DMS153 treated with DMSO at 0.1 percent for 48 hours (cell line): Measurements from ENCODE around the gene PABPC1L.

Experiments
- DNase-seq: peaks from one replicate; lab custom pipeline; 2025; ENCODE audit not compliant: unreplicated experiment; lab: John Stamatoyannopoulos, UW

The PABPC1L gene

DNA sequence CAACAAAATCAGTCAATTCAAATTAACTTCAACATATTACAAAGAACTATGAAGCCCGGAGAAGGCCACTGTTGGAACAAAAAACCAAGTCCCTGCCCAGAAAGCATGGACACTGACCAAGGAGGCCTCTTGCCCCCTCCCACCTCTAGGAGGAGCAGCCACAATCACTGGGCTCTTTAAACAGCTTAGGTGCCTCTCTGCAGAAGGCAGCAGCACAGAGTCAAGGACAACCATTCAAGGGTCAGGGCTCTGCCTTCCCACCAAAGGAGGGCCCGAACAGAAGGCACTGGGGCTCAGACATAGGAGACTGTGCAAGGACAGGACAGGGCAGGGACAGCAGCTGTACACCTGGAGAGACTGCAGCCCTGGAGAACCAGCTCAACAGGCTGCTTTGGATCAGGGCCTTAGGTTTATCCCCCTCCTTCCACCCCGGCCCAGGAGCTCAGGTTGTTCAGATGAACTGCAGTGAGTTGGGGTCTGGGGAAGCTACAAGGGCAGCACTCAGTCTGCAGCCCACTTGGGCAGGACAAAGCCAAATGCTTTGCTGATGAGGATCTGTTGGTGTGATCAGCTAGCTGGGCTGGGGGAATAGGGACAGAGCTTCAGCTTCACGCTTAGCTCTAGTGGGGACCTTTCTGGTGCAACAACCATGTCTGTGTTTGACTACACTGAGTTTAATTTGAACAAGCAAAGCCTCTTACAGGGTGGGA, 32.6 kb downstream of the PABPC1L start:
- DNase-seq: no peak

DNA sequence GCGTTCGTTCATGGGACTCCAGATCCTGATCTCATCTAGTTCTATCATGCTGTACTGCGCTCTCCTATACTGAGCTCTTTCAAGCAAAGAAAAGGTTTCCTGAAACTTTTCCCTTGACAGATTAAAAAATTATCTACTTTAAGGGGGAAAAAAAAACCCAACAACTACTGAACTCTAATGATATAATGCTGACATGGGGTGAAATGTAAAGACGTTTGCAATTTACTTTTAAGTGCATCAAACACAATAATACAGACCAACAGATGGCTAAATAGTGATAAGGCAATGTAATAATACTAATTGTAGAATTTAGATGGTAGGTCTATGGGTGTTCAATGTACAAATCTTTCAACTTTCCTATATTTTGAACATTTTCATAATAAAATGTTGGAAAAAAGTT, 34.0 kb downstream of the PABPC1L start:
- DNase-seq: no peak

DNA sequence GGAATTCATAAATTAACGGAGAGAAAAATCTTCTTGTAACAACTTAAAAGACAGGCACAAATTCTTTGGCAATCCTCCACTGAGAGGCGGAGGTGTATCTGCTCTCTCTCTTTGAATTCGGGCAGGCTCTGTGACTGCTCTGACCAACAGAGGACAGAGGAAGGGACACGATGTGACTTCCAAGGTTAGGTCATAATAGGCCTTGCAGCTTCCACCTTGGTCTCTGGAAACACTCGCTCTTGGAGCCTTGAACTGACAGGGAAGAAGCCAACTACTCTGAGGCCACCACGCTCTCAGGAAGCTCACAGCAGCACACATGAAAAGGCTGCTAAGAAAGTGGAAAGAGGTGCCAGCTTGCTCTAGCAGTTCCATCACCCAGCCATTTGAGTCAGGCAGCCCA, 35.4 kb downstream of the PABPC1L start:
- DNase-seq: no peak

DNA sequence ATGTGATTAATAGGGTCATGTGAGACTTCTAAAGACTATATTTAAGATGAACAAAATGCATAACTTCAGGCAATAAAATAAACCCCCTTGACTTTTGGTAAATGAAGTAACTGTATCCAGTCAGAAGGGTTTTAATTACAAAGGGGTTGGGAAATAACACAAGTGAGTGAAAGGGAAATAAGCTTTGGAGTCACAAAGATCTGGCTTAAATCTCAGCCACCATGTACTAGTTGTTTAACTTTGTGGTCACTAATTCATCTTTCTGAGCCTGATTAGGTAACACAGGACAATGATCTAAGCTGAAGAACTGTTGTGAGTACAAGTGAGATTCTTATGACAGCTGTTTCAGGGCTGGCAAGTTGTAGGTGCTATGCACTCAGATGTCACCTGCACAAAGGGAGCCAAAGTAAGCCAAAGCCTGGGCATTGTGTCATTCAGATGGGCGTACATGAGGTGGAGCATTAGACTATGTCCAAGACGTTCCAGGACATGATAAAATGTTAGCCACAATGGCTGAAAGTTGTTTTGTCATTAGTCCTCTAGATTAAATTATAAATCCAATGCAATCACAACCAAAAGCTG, 36.5 kb downstream of the PABPC1L start:
- no peak for DNase-seq

DNA sequence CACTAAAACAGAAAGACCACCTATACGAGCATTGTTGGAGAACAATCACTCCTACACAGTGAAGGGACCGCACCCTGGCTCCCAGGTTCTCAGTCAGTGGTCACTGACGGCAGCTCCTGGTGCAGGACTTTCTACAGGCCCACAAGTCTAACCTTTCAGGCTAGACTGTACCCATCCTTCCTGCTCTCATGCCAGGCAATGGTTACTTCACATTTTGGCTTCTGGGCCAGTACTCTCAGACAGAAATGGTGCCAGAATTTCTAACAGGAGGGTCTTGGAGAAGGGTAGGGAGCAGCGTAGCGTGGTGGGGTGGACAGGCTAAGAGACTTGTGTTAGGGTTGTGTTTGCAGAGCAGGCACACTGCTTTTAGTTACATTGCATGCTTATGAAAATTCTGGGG, 38.2 kb downstream of the PABPC1L start:
- no peak for DNase-seq

DNA sequence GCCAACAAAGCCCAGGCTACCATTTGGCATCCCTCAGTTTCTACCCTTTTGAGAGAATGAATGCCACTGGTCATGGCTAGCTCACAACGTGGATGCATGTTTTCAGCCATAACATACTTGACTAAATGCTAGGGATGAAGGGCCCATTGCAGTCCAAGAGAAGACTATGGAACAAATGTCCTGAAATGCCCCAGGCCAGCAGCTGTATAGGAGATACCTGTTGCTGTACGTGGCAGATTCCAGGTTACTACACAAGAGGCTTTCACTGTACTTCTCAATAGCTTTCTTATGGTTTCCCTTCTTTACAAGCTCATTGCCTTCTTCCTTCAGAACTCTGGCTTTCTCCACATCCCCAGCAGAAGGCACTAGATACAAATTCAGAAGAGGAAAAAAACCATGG, 38.7 kb downstream of the PABPC1L start:
- no peak for DNase-seq

DNA sequence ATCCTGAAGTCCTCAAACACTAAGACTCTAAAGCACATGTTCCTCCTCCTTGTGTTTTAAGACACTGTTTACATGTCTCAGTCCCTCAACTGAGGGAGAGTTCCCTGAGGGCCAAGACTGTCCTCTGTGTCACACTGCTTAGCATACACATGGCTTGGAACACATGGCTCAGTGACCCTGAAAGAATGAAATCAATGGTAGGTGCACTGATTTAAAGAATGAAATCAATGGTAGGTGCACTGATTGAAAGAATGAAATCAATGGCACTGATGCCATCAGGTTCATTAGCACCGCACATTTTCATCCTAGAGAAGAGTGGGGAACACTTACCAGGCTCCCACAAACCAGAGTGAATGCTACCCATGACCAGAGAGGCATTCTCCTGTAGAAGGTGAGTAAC, 40.5 kb downstream of the PABPC1L start:
- DNase-seq: no peak

DNA sequence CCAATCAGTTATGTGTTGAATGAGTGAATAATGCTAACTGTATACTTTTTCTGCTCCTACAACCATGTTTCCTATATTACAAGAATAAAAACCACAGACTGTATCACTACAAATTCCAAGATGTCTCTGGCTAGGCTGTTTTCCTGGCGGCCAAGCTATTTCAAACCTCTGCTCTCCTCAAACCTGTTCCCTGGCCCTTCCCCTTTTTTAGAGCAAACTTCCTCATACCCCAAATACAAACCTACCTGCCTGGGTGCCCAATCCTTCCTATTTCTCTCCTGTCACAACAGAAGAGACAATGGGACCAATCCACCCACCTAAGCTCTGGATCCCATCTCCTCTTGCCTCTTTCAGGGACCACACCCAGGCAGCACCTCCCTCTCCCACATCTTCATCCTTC, 42.9 kb downstream of the PABPC1L start:
- DNase-seq: no peak

DNA sequence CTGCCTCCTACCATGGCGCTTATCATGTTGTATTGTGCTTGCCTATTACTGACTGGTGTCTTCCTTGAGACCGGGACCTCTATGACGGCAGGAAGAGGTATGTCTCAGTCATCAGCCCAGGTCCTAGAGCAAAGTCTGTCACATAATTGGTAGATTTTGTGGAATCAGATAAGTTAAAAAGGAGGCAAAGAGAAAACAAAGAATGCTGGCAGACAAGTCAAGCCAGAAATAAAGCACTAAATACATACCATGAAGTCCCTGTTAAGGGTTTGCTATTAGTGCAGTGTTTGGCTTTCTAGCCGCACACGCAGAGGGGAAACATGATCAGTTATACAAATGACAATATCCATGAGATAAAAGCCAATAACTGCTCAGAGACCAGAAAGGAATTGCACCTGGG, 44.4 kb downstream of the PABPC1L start:
- no peak for DNase-seq

DNA sequence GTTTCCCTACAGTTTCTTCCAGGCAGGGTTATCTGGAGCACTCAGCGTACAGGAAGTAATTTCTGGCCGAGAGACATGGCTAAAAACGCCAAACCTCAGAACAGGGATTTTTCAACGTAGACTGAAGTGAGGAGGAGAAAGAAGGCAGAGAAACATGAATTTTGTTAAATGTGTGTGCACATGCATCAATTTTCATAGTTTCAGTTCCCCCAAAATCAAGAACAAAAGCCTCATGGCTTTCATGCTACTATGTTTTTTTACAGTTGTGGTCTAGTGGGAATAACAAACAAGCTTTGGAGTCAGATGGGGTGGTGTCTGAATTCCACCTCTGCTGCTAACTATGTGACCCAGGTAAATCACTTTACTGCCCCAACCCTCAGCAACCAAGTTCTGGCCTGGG, 45.4 kb downstream of the PABPC1L start:
- no peak for DNase-seq

DNA sequence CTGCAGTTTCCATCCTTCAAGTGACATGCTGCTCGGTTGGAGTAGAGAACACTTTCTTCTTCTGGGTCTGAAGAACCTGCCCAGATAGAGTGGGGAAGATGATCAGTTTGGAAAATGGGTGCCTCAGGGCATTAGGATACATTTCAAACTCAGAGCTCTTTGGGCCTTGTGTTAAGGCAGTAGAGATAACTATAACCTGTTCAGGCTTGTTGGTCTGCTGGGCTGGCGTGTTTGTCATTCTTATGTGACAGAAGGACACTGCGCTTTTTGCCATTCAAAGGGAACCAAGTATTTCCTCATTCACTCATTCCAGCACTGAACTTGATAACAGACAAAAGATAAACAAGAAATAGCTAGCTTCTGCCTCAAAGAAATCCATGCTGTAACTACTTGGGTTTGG, 46.5 kb downstream of the PABPC1L start:
- DNase-seq: no peak

DNA sequence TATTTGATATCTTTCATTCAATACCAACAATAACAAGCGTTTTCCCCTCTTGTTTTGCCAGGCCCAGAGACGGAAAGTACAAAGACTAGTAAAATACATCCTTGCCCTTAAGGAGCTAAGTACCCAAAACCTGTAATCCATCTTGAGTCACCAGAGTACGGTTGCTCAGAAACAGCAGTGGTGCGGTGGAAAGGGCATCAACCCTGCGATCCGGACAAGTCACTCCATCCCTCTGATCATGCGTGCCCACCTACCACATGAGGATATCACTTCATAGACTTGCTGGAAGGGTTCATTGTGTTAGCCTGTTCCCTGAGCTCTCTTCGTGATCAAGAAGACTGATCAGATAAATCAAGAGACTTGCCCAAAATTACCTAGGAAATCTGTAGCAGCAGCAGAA, 48.4 kb downstream of the PABPC1L start:
- DNase-seq: no peak

DNA sequence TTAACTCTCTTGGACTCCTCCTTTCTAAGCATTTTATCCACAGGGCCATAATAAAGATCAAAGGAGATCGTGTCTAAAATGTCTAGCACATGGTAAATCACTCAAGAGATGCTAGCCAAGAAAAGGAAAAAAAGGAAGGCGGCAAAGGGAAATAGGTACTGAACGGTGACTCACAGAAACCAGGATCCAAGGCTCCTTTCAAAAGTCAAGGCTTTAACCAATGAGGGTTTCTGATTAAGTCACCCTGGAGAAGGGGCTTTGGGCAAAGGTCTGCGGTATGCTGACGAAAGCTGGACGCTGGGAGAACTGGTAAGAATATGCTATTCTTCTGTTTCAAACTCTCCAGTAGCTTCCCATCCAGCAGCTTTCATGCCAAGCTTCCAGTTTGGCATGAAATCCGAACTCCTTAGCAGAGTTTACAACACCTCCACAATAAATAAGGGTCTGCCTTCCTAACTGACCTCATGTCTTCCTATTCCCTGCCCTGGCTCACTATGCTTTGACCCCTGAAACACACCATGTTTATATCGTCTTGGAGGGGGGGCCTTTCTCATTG, 49.3 kb downstream of the PABPC1L start:
- DNase-seq: no peak

DNA sequence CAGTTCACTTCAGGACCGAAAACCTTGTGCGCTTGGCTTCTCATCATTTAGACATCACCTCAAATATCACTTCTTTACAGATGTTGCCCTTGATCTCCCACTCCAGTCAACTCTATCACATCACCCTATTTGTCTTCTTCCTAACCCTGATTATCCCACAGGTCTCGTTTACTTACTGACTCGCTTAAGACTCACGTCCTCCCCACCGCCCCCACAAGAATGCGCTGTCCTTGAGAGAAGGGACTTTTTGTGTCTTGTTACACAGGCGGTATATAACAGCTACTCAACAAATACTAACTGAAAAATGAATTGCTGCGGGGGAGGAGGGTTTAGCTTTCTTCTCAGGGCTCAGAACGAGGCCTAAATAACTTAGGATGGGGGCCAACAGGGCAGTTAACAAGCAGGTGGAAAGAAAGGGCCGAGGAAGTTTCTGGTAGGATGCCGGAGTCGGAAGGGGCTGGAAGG, 49.8 kb downstream of the PABPC1L start:
- no peak for DNase-seq

DNA sequence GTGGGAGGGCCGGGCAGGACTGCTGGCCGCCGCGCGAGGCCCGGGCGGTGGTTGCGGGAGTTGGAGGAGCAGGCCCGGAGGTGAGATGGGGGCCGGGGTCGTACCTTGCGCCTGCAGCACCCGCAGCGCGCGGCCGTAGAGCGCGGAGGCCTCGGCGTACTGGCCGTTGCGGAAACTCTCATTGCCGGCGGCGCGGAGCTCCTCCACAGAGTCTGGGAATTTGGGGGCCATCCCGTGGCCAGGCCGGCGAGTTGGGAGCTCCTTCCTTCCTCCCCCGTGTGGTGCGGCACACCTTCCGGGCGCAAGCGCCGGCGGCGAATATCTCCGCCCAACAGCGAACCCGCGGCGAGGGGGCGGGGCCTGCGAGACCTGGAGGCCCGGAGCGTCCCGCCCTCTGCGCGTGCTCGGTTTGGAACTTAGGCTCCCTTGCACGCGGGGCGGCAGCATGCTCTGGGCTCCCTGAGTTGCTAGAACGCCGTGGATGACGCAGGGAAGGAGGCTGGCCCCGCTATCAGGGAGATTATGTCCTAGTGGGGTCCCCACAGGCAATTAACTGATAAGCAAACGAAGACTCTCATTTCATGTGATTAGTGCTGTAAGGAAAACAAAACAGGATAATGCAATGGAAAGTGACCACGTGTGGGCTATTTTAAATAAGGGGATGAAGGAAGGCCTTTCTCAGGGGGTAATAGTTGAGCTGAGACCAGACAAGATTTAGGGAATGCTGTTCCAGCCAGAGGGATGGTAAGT, 50.4 kb downstream of the PABPC1L start, which contains the start of gene TOMM34:
Gene TOMM34, minus strand, starts transcription at position 295 of the 750 bp plus-strand sequence. Its CDS starts 64 bp downstream, at position 231.
- peak; percentile 86 for DNase-seq

DNA sequence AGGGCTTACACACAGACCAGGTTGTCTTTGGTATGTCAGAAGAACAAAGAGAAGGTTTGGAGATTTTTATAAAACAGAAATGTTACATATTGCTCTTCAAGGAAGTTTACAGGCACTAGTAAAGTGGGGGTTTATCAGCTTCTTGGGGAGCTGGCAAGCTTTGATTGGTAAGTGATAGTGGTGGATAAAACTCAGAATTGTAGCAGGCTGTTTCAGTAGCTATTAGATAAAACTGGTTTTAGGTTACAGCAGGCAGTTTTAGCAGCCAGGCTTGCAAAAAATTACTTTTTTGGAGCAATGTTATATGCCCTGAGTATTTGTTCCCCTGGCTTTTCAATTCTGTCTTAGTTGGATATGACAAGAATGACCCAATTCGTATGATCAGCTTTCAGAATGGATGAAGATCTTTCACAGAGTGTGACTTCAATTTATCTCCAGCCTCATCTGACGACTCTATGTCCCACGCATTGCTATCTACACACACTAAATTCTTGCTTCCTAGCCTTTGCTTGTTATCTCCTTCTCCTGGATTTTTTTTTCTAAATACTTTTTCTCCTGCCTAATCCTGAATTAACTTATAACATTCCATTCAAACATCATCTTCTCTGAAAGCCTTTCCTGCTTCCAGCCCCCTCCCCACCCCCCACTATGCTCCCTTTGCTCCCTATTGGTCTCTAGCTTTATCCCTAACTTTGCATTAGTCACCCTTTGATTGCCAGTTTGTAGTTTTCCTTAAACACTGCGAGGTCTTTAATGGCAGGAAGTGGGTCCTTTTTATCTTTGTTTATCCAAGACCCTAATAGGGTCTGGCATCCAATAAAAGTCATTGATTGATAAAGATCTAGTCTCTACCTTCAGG, 51.4 kb downstream of the PABPC1L start:
- DNase-seq: no peak

DNA sequence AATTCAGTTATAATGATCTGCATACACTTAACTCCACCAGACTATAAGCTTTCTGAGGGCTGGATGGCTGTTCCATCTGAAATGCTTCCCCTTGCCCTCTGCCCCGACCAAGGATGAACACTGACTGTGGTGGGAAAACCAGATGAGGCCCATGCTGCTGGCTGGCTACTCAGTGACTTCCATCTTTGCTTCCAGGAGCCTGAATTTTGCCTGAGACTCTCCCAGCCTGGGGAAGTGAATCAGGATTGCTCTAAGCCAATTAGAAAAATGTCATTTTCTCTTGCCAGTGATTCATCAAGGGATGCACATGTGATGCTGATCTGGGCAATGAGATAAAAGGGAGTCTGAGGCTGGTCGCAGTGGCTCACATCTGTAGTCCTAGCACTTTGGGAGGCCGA, 52.0 kb downstream of the PABPC1L start:
- DNase-seq: no peak

DNA sequence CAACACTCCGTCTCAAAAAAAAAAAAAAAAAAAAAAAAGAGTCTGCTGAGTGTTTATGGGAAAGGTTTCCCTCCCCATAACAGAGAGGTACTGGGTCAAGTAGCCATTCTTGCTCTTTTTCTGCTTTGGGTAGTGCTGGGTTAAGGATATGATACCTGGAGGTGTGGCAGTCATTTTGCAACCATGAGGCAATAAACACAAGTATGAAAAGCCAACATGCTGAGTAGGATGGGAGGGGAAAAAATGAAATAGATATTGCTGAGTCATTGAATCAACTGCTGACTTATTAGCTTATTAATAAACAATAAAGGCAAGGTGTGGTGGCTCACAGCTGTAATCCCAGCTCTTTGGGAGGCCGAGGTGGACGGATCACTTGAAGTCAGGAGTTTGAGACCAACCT, 52.6 kb downstream of the PABPC1L start:
- DNase-seq: no peak

DNA sequence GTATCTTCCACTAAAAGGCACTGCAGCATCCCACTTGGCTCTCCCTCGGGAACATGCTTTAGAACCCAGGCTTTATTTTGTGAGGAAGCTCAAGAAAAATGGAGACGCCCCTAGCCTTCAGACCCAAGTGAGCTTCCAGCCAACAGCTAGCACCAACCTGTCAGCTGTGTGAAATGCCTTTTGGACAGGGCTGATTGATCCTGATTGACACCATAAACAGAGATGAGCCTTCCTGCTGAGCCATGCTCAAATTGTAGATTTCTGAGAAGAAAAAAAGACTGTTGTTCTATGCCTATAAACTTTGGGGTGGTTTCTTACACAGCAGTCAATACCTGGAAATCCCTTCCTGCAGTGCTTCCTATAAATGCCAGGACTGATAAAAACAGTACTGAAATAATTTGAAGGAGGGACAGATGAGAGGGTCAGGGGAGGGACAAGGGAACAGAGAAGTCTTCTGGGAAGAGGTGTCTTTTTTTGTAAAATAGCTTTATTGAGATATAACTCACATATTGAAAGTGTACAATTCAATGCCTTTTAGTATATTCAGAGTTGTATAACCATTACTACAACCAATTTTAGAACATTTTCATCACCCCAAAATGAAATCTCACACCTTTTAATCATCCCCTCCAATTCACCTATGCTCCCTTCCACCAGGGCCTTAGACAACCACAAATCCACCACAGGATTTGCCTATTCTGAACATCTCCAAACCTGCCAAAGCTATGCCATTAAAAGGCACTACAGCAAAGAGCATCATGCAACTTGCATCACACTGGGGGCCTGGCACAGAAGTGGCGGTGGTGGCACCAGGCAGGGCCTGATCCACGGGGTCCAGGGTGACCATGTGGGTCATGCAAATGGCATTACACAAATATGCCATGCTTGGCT, 53.7 kb downstream of the PABPC1L start:
- no peak for DNase-seq

DNA sequence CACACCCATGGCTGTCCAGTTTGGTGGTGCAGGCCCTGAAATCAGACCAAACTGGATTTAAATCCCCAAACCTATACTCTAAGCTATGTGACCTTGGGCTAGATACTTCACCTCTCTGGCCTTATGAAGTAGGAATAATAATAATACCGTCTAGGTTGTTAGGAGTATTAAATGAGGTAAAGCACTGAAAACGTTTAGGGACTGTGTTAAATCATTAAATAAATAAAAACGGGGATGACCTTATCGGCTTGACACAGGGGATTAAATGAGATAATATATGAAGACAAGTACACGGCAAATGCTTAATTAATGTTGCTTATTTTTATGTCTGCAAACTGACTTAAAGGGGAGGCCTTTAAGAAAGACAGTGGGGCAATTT, 55.8 kb downstream of the PABPC1L start:
- no peak for DNase-seq
